Measurements from ENCODE around the gene SAFB2. TPM values are rescaled to one million over a fixed set of nuclear protein-coding genes. Genes with fewer than 3 reads are reported as not detected.

The SAFB2 gene
- total RNA-seq, 1 experiment from 2014 or later: 86.9 TPM

- TF ChIP-seq ZBTB33 (IDR thresholded peaks at IDR 0.05; ENCODE audit: extremely low read depth, insufficient replicate concordance, low read length) (no peak), ZFX (IDR thresholded peaks at IDR 0.05) (no peak), CTCF (IDR thresholded peaks at IDR 0.05 in 2 of 3, conservative IDR thresholded peaks at IDR 0.05 in 1 of 3; ENCODE audit: borderline replicate concordance in 1 of 3, insufficient read depth in 1 of 3, low read depth in 2 of 3, low read length in 2 of 3) (no peak), JUND (IDR thresholded peaks at IDR 0.05) (no peak)
Measured at GRCh38 chr19:5594521-5594950, 28.0 kb downstream of the SAFB2 start (continued).

GRCh38 chr19:5593343-5594255 is 29.0 kb downstream of the SAFB2 start:
- no peaks in the 10 kb centered on the region for H4K20me1 ChIP-seq (ENCODE audit: insufficient read depth)
- H3K27ac ChIP-seq (ENCODE audit: low read depth, low read length): no peak overlapping the region
- BruUV-seq (replicated peaks): no TSS peak
- H3K9ac ChIP-seq (ENCODE audit: low read length): no peak overlapping the region
- no peak for DNase-seq (ENCODE audit: low read depth, low spot score)
- H3K79me2 ChIP-seq (ENCODE audit: insufficient read depth, low read length): peaks cover 34% of the 10 kb centered on the region; the same call in 1 of the 2 replicates
- CTCF ChIA-PET: no interaction called here
- H2AFZ ChIP-seq (ENCODE audit: low read depth, low read length, poor library complexity, severe bottlenecking): no peak overlapping the region
- no peak overlapping the region for H3K4me2 ChIP-seq (ENCODE audit: low read length)
- intact Hi-C loops (cut with micrococcal nuclease): no loop called here
- H3K27me3 ChIP-seq (ENCODE audit: insufficient read depth, low read length): no peaks in the 10 kb centered on the region
- no peaks in the 10 kb centered on the region for H3K9me2 ChIP-seq (ENCODE audit: insufficient read depth)
- H3K4me1 ChIP-seq (ENCODE audit: control insufficient read depth in 1 of 2, insufficient read depth in 2 of 2, low read length in 2 of 2): no peaks in the 10 kb centered on the region
- H3K36me3 ChIP-seq (ENCODE audit: control insufficient read depth in 1 of 2, insufficient read depth in 2 of 2, low read length in 2 of 2): peaks cover 66 to 75% of the 10 kb centered on the region in 2 experiments; a peak in 3 of 4 replicates
- POLR2A ChIA-PET: no interaction called here
- RAD21 ChIA-PET (ENCODE audit: low non-redundant PET in 1 of 2, low total read pairs in 2 of 2, uncharacterized antibody in 2 of 2, unreplicated experiment in 2 of 2): no interaction called here
- no peak overlapping the region for H3K4me3 ChIP-seq (replicated peaks in 1 of 2; ENCODE audit: low read depth in 1 of 2, low read length in 2 of 2)
- ATAC-seq: no peak
- H3K9me3 ChIP-seq (ENCODE audit: control insufficient read depth in 1 of 2, insufficient read depth in 1 of 2, low read depth in 1 of 2, low read length in 2 of 2): no peaks in the 10 kb centered on the region
- TF ChIP-seq CTCF (IDR thresholded peaks at IDR 0.05 in 2 of 3, conservative IDR thresholded peaks at IDR 0.05 in 1 of 3; ENCODE audit: borderline replicate concordance in 1 of 3, insufficient read depth in 1 of 3, low read depth in 2 of 3, low read length in 2 of 3) (no peak), CBX3 (IDR thresholded peaks at IDR 0.05; ENCODE audit: low read depth) (no peak), POLR2A (IDR thresholded peaks at IDR 0.05; ENCODE audit: borderline replicate concordance, extremely low read depth, insufficient read depth, insufficient read length) (no peak), REST (IDR thresholded peaks at IDR 0.05; ENCODE audit: low read depth) (no peak), POLR2AphosphoS5 (IDR thresholded peaks at IDR 0.05; ENCODE audit: low read depth, low read length) (no peak), FOSL1 (IDR thresholded peaks at IDR 0.05; ENCODE audit: low read depth) (no peak), ELF1 (IDR thresholded peaks at IDR 0.05; ENCODE audit: borderline replicate concordance, low read depth) (no peak), EZH2 (IDR thresholded peaks at IDR 0.05) (no peak), ZFX (IDR thresholded peaks at IDR 0.05) (no peak), RAD21 (IDR thresholded peaks at IDR 0.05; ENCODE audit: low read depth) (no peak), EZH2phosphoT487 (IDR thresholded peaks at IDR 0.05; ENCODE audit: borderline replicate concordance) (no peak)
